Mucosa of stomach (tissue), 1 donor: Measurements from ENCODE around the gene HLA-DRA.
"Not testable (repeated sequence)": the region's sequence is repeated elsewhere in the genome, so short reads cannot be mapped to it uniquely, and the experiment has no call there.

Experiments used
- H3K27me3 ChIP-seq: one replicate; pipeline ENCODE4 v1.7.0; 2013; ENCODE audit warnings: mild to moderate bottlenecking, low read length; ENCODE audit not compliant: control insufficient read depth, insufficient read depth
- H3K36me3 ChIP-seq: one replicate; pipeline ENCODE4 v1.7.0; 2013; ENCODE audit warnings: low read length; ENCODE audit not compliant: control insufficient read depth, insufficient read depth
- H3K4me1 ChIP-seq: one replicate; pipeline ENCODE4 v1.7.0; 2013; ENCODE audit warnings: mild to moderate bottlenecking, low read length; ENCODE audit not compliant: control insufficient read depth, insufficient read depth
- H3K4me3 ChIP-seq: one replicate; pipeline ENCODE4 v1.7.0; 2013; ENCODE audit warnings: low read length
- H3K9ac ChIP-seq: one replicate; pipeline ENCODE4 v1.7.0; 2013; ENCODE audit warnings: mild to moderate bottlenecking, low read length, moderate library complexity
- H3K9me3 ChIP-seq: one replicate; pipeline ENCODE4 v1.7.0; 2013; ENCODE audit warnings: mild to moderate bottlenecking, low read length, moderate library complexity; ENCODE audit not compliant: control insufficient read depth
- donor health status: Pancreatic carcinoma.

The HLA-DRA gene

DNA sequence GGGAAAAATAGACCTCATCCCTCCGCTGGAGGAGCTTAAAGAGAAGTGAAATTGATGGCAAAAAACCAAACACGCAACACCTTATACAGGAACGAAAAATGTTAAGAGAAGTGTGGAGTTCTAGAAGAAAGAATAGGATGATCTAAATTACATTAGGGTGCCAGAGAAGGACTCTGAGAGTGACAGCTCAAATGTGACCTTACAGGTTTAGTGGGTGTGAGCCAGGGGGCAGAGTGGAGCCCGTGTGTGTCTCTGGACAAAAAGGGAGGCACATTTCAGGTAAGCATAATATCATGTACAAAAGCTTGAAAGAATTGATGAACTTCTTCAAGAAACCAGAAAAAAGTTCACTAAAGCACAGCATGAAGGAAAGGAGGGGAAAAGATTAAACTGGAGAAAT, 20.8 kb downstream of the HLA-DRA start:
- Histone ChIP-seq H3K9me3 (no peaks in the 10 kb centered on the region), H3K9ac (no peak overlapping the region), H3K36me3 (no peaks in the 10 kb centered on the region), H3K4me3 (no peak overlapping the region), H3K27me3 (peaks cover 10% of the 10 kb centered on the region), H3K4me1 (no peaks in the 10 kb centered on the region)

DNA sequence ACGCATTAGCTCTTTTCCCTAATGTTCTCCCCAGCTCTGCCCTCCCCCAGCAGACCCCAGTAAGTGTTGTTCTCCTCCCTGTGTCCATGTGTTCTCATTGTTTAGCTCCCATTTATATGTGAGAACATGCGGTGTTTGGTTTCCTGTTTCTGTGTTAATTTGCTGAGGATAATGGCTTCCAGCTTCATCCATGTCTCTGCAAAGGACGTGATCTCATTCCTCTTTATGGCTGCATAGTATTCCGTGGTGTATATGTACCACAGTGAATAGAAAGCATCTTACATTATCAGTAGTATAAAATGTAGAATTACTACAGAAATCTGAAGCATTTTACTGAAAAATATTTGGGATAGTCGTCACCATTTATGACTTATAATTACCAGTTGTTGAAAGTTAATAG, 21.8 kb downstream of the HLA-DRA start:
- no peak overlapping the region for H3K9ac ChIP-seq
- H3K4me3 ChIP-seq, result no peak overlapping the region
- peaks cover 10% of the 10 kb centered on the region for H3K27me3 ChIP-seq
- no peaks in the 10 kb centered on the region for H3K36me3 ChIP-seq
- no peaks in the 10 kb centered on the region for H3K4me1 ChIP-seq
- H3K9me3 ChIP-seq, result no peaks in the 10 kb centered on the region

GRCh38 chr6:32462609-32463008, 22.9 kb downstream of the HLA-DRA start:
- H3K9me3 ChIP-seq, result no peaks in the 10 kb centered on the region
- H3K36me3 ChIP-seq, result no peaks in the 10 kb centered on the region
- H3K4me1 ChIP-seq, result no peaks in the 10 kb centered on the region
- peaks cover 10% of the 10 kb centered on the region for H3K27me3 ChIP-seq
- no peak overlapping the region for H3K4me3 ChIP-seq
- no peak overlapping the region for H3K9ac ChIP-seq

- not testable (repeated sequence) for H3K36me3 ChIP-seq, H3K4me3 ChIP-seq, H3K9ac ChIP-seq, H3K27me3 ChIP-seq, H3K4me1 ChIP-seq, H3K9me3 ChIP-seq
Observed at GRCh38 chr6:32467743-32468503, 28.2 kb downstream of the HLA-DRA start.

DNA sequence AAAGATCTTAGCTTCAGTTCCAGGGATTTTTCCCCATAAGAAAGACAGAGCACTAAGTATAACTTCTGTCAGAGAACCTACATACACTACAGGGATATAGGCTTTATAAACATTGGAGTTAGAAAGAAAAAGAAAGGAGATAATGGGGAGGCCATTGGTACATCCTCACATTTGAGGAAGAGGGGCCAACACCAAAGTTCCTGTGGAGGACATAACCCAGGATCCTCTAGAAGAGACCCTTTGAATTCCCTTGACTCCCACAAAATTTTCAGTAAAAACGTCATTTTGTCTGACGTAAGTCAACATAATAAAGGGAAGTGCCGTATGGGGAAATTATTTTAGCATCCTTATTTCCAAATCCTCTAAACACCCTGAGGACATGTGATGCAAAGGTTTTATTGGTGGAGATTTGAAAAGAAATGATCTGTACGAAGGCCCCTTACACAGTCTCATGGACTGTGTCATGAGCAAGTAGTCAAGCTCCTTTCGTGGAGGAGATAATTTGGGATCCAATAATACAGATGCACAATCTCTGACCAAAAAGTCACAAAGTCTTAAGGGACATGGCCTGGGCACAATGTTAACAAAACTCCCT, 33.2 kb downstream of the HLA-DRA start:
- Histone ChIP-seq H3K4me3 (no peak overlapping the region), H3K9ac (no peak overlapping the region), H3K4me1 (no peaks in the 10 kb centered on the region), H3K36me3 (no peaks in the 10 kb centered on the region), H3K27me3 (no peaks in the 10 kb centered on the region), H3K9me3 (no peaks in the 10 kb centered on the region)

DNA sequence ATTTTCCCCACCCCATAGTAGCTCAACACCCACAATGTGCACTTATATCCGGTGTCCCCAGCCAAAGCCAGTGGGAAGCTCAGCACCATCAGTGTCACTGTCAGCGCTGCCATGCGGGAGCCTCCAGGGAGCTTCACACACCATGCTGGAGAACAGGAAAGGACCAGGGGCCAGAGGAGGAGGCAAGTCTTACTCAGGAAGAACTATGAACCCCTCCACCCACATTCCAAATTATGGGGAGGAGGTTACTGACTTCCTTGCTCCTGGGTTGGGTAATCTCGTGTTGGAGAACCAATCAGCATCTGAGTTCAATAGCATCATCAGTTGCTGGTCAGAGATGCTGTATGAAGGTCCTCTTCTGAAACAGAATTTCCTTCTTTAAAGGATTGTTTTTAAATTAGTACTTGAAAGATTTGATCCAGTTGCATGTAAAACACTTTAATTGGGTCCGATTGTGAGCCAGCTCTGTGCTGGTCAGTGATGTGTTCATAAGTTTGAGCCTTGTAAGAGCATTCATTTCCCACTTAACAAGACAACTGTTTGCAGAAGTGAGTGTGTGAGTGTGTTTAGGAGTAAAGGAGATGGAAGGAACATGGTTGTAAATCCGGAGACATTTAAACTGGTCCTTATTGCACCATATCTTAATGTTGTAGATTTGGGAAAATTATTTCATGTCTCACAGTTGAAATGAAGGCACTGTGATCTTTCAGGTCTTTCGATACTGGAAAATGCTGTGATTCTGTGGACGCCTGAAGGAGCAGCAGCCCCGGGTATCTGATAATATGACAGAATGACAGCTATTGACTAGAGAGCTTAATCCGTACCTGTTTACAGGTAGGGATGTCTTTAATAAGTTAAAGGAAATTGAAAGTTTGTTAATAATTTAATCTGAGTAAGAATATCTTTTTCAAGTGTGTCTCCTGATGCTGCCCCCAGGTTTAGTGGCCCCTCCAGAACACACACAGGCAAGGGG, 34.0 kb downstream of the HLA-DRA start:
- H3K9ac ChIP-seq, H3K9me3 ChIP-seq, H3K4me3 ChIP-seq, H3K36me3 ChIP-seq, H3K27me3 ChIP-seq, H3K4me1 ChIP-seq: not testable (repeated sequence)

DNA sequence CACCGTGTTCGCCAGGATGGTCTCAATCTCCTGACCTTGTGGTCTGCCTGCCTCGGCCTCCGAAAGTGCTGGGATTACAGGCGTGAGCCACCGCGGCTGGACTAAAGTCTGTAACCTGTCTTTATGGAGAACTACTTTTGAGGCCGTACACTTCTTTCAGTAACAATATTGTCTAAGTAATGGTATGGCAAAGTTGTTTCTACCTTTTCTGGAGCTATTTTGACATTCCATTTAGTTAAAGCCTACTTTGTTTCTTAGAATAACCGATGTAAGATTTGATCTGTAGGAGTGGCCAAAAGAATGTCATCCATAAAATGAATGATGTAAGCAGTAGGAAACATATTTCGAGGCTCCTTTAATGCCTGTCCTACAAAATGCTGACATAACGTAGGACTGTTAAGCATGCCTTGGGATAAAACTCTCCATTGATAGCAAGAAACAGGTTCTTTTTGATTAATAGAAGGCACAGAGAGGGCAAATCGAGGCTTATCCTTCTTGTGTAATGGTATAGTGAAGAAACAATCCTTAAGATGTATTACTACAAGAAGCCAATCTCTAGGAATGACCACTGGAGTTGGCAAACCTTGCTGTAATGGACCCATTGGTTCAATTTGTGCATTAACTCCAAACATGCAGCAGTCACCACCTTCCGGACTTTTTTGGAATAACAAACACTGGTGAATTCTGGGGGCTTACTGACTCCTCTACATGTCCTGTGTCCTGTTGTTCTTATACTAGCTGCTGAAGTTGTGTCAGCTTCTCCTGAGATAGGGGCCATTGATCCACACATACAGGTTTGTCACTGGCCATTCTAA, 35.9 kb downstream of the HLA-DRA start:
- H3K9ac ChIP-seq, result no peak overlapping the region
- H3K9me3 ChIP-seq, result no peaks in the 10 kb centered on the region
- H3K4me1 ChIP-seq, result no peaks in the 10 kb centered on the region
- H3K27me3 ChIP-seq, result no peaks in the 10 kb centered on the region
- H3K4me3 ChIP-seq, result no peak overlapping the region
- no peaks in the 10 kb centered on the region for H3K36me3 ChIP-seq

GRCh38 chr6:32483968-32484613, 44.4 kb downstream of the HLA-DRA start:
- no peak overlapping the region for H3K9ac ChIP-seq
- H3K4me3 ChIP-seq, result no peak overlapping the region
- no peaks in the 10 kb centered on the region for H3K4me1 ChIP-seq
- no peaks in the 10 kb centered on the region for H3K36me3 ChIP-seq
- H3K9me3 ChIP-seq, result no peaks in the 10 kb centered on the region
- H3K27me3 ChIP-seq, result no peaks in the 10 kb centered on the region

GRCh38 chr6:32484614-32484998, 44.9 kb downstream of the HLA-DRA start:
- Histone ChIP-seq H3K27me3 (no peaks in the 10 kb centered on the region), H3K9me3 (no peaks in the 10 kb centered on the region), H3K36me3 (no peaks in the 10 kb centered on the region), H3K4me3 (no peak overlapping the region), H3K4me1 (no peaks in the 10 kb centered on the region), H3K9ac (no peak overlapping the region)

DNA sequence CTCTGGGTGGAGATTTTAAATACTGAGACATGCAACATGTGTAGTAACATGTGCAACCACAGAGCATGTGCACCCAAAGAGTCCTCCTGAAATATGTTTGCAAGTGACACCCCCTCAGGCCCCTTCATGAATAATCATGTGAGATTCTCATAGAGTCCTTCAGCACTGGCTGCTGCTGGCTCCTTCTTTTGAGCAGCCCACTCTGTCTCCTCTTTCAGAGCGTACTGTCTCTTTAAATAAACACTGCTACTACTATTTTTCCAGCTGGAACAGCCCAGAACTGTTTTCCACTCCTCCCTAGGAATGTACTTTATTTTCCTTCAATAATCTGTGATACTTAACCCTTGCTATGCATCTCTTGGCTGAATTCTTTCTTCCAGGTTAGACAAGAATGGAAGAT, 48.4 kb downstream of the HLA-DRA start:
- H3K4me1 ChIP-seq, result no peaks in the 10 kb centered on the region
- H3K4me3 ChIP-seq, result no peak overlapping the region
- no peaks in the 10 kb centered on the region for H3K36me3 ChIP-seq
- no peaks in the 10 kb centered on the region for H3K27me3 ChIP-seq
- no peaks in the 10 kb centered on the region for H3K9me3 ChIP-seq
- H3K9ac ChIP-seq, result no peak overlapping the region

DNA sequence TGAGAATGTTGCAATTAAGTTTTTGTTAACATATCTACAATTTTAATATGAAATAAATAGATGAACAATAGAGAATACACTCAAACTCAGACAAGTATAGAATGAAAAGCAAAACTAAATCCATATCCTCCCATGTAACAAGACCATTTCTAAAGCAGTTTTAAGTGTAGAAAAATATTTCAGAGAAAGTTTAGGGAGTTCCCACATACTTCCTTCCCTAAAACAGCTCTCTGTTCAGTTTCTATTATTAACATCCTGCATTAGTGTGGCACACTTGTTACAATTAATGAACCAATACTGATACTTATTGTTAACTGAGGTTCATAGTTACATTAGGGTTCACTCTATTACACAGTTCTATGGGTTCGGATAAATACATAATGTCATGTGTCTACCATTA, 52.0 kb downstream of the HLA-DRA start:
- Histone ChIP-seq H3K27me3 (no peaks in the 10 kb centered on the region), H3K4me1 (no peaks in the 10 kb centered on the region), H3K4me3 (no peak overlapping the region), H3K36me3 (no peaks in the 10 kb centered on the region), H3K9me3 (no peaks in the 10 kb centered on the region), H3K9ac (no peak overlapping the region)
